H1 (cell line): ENCODE measurements around the gene JOSD1. TPM values are rescaled to one million over a fixed set of nuclear protein-coding genes. Genes with fewer than 3 reads are reported as not detected.

Experiments used
- JUND ChIP-seq: IDR thresholded peaks from 2 replicates; pipeline ENCODE4 v1.6.1; 2011; ENCODE audit warnings: mild to moderate bottlenecking, improper control_type of control experiment, low read length
- SAP30 ChIP-seq: fragments of 300-600 bp; sonication (generic); IDR thresholded peaks from 2 replicates; pipeline ENCODE4 v1.7.1; 2012; ENCODE audit warnings: low read length, moderate library complexity, mild to moderate bottlenecking, inconsistent platforms; ENCODE audit not compliant: insufficient read depth, insufficient replicate concordance
- TAF1 ChIP-seq: IDR thresholded peaks from 2 replicates; pipeline ENCODE4 v1.6.1; 2011; ENCODE audit warnings: mild to moderate bottlenecking, low read depth, low read length
- polyA plus RNA-seq, 7 experiments: library from polyadenylated mRNA; depleted of rRNA in 3 of 7; stranded (reverse) in 5 of 7; unstranded in 2 of 7; fragments of >200 nt in 5 of 7; fragments of 200-250 nt in 2 of 7; gene quantifications; 1 replicate in 5 of 7; 2 replicates in 1 of 7; 4 replicates in 1 of 7; pipeline versions ENCODE4 v1.2.1 to v1.2.3, GENCODE V29; 2011 to 2013; ENCODE audit warnings: missing spikeins in 2 of 7, mixed read lengths in 2 of 7
- total RNA-seq: library from RNA; stranded (reverse); fragmentation: NEBNext Ultra II Directional; extraction: Animal tissue kit (Norgen Biotek cat#: 25700); gene quantifications from 2 replicates; pipeline ENCODE4 v1.2.1, GENCODE V29; 2021

Gene JOSD1
- total and polyA plus RNA-seq, 2 of the 8 experiments (the other 6 are each of a cell fraction or from before 2014, with no cell fraction given) = 18.4 to 20.2 TPM

DNA sequence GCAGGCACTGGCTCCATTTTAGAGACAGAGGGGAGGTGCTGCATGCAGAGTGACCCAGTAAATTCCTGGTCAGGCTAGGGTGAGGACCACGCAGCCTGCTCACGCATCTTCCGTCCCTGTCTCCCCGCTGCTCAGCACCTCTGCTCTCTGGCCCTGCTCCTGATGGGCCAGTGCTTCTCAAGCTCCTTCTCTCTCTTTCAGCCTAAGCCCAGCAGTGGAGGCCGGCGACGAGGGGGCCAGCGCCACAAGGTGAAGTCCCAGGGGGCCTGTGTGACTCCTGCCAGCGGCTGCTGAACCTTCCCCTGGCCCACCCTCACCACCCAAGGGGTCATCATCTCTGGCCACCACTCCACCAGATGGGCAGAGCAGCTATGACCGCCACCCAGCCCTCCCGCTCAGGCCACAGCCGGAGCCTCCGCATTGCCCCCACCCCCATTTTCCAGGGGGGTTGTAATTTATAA, 29.7 kb upstream of the JOSD1 start (continued):
- TF ChIP-seq SAP30 (no peak), JUND (no peak), TAF1 (no peak)
- TF ChIP-seq, all 59 proteins: peak for 0
